ENCODE data around the gene CELF2. TPM values are rescaled to one million over a fixed set of nuclear protein-coding genes. Genes with fewer than 3 reads are reported as not detected.

CELF2 gene
- polyA plus RNA-seq, 2 donors = 2.2 to 4.0 TPM

DNA sequence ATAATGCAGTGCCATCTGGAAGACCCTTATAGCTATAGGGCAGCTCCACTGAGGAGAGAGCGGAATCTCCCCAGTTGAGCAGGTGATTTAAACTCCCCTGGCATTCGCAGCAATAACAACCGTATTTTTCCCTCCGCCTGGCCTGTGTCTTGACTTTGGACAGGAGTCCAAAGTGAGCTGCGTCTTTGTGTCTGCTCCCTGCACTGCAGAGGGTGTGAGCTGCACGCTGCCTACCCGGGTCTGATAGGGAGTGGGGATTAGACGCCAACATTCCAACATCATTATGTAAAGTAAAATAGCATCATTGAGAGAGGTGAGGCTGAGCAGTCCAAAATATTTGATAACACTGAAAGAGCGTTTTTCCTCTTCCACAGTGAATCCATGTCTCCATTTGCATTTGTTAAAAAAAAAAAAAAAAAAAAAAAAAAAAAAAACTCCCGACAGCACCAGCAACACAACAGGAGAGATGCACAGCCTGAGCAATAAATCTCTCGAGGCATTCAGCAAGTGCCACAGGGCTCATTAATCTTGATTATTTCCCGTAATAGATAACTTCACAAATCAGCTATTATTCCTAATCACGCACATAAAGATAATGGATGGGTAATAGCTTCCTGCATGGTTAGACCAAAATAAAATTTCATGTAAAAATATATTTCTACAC lies 68.6 kb downstream of the CELF2 start:
- WGBS, 2 donors = 51 to 57% methylated on average over 13 of the region's 13 CpGs
- H3K4me3 ChIP-seq (ENCODE audit: low read depth in 1 of 2, low read length in 2 of 2) = no peak overlapping the region
- H3K4me1 ChIP-seq (ENCODE audit: control insufficient read depth in 2 of 2, insufficient read depth in 2 of 2, low read length in 1 of 2) = no peaks in the 10 kb centered on the region
- H3K27ac ChIP-seq (ENCODE audit: low read depth in 2 of 2, low read length in 1 of 2) = no peak overlapping the region
- no peaks in the 10 kb centered on the region for H3K9me3 ChIP-seq (ENCODE audit: control insufficient read depth in 2 of 2, insufficient read depth in 1 of 2, low read depth in 1 of 2, low read length in 1 of 2)
- H3K27me3 ChIP-seq (ENCODE audit: control insufficient read depth in 1 of 2, insufficient read depth in 2 of 2, low read length in 2 of 2) = no peaks in the 10 kb centered on the region
- no peaks in the 10 kb centered on the region for H3K36me3 ChIP-seq (ENCODE audit: control insufficient read depth in 2 of 2, insufficient read depth in 2 of 2, low read length in 1 of 2)

- Histone ChIP-seq H3K27ac (ENCODE audit: low read depth in 2 of 2, low read length in 1 of 2) (no peak overlapping the region), H3K9me3 (ENCODE audit: control insufficient read depth in 2 of 2, insufficient read depth in 1 of 2, low read depth in 1 of 2, low read length in 1 of 2) (no peaks in the 10 kb centered on the region), H3K27me3 (ENCODE audit: control insufficient read depth in 1 of 2, insufficient read depth in 2 of 2, low read length in 2 of 2) (no peaks in the 10 kb centered on the region), H3K4me1 (ENCODE audit: control insufficient read depth in 2 of 2, insufficient read depth in 2 of 2, low read length in 1 of 2) (no peaks in the 10 kb centered on the region), H3K36me3 (ENCODE audit: control insufficient read depth in 2 of 2, insufficient read depth in 2 of 2, low read length in 1 of 2) (no peaks in the 10 kb centered on the region), H3K4me3 (ENCODE audit: low read depth in 1 of 2, low read length in 2 of 2) (no peak overlapping the region)
- WGBS, 2 donors = 95 to 97% methylated on average over 9 of the region's 9 CpGs
Observed at GRCh38 chr10:11087372-11087771, 69.7 kb downstream of the CELF2 start.

- Histone ChIP-seq H3K27me3 (ENCODE audit: control insufficient read depth in 1 of 2, insufficient read depth in 2 of 2, low read length in 2 of 2) (no peaks in the 10 kb centered on the region), H3K27ac (ENCODE audit: low read depth in 2 of 2, low read length in 1 of 2) (no peak overlapping the region), H3K4me1 (ENCODE audit: control insufficient read depth in 2 of 2, insufficient read depth in 2 of 2, low read length in 1 of 2) (no peaks in the 10 kb centered on the region), H3K9me3 (ENCODE audit: control insufficient read depth in 2 of 2, insufficient read depth in 1 of 2, low read depth in 1 of 2, low read length in 1 of 2) (no peaks in the 10 kb centered on the region), H3K36me3 (ENCODE audit: control insufficient read depth in 2 of 2, insufficient read depth in 2 of 2, low read length in 1 of 2) (no peaks in the 10 kb centered on the region), H3K4me3 (ENCODE audit: low read depth in 1 of 2, low read length in 2 of 2) (no peak overlapping the region)
- 89 to 93% methylated on average over 6 of the region's 6 CpGs for WGBS, 2 donors
Observed at GRCh38 chr10:11088709-11089108, 71.0 kb downstream of the CELF2 start.

DNA sequence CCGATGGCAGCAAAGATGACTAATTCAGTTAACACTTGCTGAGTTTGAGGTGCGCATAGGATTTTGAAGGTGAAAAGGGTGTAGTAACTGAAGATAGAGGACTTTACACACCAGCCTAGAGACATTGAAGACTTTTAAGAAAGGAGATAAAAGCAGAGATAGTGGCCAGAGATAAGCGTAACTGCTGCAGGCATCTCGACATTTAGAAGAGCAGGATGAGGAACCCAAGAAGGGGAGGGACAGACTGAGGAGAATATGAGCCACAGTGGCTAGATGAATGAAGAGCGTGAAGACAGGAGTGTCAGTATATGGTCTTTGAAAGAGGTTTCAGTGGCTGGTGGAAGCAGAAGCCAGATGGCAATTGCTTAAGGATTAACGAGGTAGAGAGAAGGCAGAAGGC lies 71.6 kb downstream of the CELF2 start:
- Histone ChIP-seq H3K27me3 (ENCODE audit: control insufficient read depth in 1 of 2, insufficient read depth in 2 of 2, low read length in 2 of 2) (no peaks in the 10 kb centered on the region), H3K4me1 (ENCODE audit: control insufficient read depth in 2 of 2, insufficient read depth in 2 of 2, low read length in 1 of 2) (no peaks in the 10 kb centered on the region), H3K27ac (ENCODE audit: low read depth in 2 of 2, low read length in 1 of 2) (no peak overlapping the region), H3K36me3 (ENCODE audit: control insufficient read depth in 2 of 2, insufficient read depth in 2 of 2, low read length in 1 of 2) (no peaks in the 10 kb centered on the region), H3K4me3 (ENCODE audit: low read depth in 1 of 2, low read length in 2 of 2) (no peak overlapping the region), H3K9me3 (ENCODE audit: control insufficient read depth in 2 of 2, insufficient read depth in 1 of 2, low read depth in 1 of 2, low read length in 1 of 2) (no peaks in the 10 kb centered on the region)
- 83 to 90% methylated on average over 6 of the region's 6 CpGs for WGBS, 2 donors

- H3K9me3 ChIP-seq (ENCODE audit: control insufficient read depth in 2 of 2, insufficient read depth in 1 of 2, low read depth in 1 of 2, low read length in 1 of 2) = no peaks in the 10 kb centered on the region
- WGBS, 2 donors = 85 to 86% methylated on average over 10 of the region's 10 CpGs
- H3K4me3 ChIP-seq (ENCODE audit: low read depth in 1 of 2, low read length in 2 of 2) = no peak overlapping the region
- H3K27me3 ChIP-seq (ENCODE audit: control insufficient read depth in 1 of 2, insufficient read depth in 2 of 2, low read length in 2 of 2) = no peaks in the 10 kb centered on the region
- no peak overlapping the region for H3K27ac ChIP-seq (ENCODE audit: low read depth in 2 of 2, low read length in 1 of 2)
- no peaks in the 10 kb centered on the region for H3K4me1 ChIP-seq (ENCODE audit: control insufficient read depth in 2 of 2, insufficient read depth in 2 of 2, low read length in 1 of 2)
- H3K36me3 ChIP-seq (ENCODE audit: control insufficient read depth in 2 of 2, insufficient read depth in 2 of 2, low read length in 1 of 2) = no peaks in the 10 kb centered on the region
Observed at GRCh38 chr10:11091517-11092102, 73.9 kb downstream of the CELF2 start.

GRCh38 chr10:11093771-11094736 lies 76.4 kb downstream of the CELF2 start:
- Histone ChIP-seq H3K27ac (ENCODE audit: low read depth in 2 of 2, low read length in 1 of 2) (no peak overlapping the region), H3K27me3 (ENCODE audit: control insufficient read depth in 1 of 2, insufficient read depth in 2 of 2, low read length in 2 of 2) (no peaks in the 10 kb centered on the region)
- 78 to 82% methylated on average over 10 of the region's 10 CpGs for WGBS, 2 donors

GRCh38 chr10:11095374-11095801 lies 77.7 kb downstream of the CELF2 start:
- Histone ChIP-seq H3K9me3 (ENCODE audit: control insufficient read depth in 2 of 2, insufficient read depth in 1 of 2, low read depth in 1 of 2, low read length in 1 of 2) (no peaks in the 10 kb centered on the region), H3K36me3 (ENCODE audit: control insufficient read depth in 2 of 2, insufficient read depth in 2 of 2, low read length in 1 of 2) (no peaks in the 10 kb centered on the region), H3K27me3 (ENCODE audit: control insufficient read depth in 1 of 2, insufficient read depth in 2 of 2, low read length in 2 of 2) (no peaks in the 10 kb centered on the region), H3K4me1 (ENCODE audit: control insufficient read depth in 2 of 2, insufficient read depth in 2 of 2, low read length in 1 of 2) (no peaks in the 10 kb centered on the region), H3K4me3 (ENCODE audit: low read depth in 1 of 2, low read length in 2 of 2) (no peak overlapping the region), H3K27ac (ENCODE audit: low read depth in 2 of 2, low read length in 1 of 2) (no peak overlapping the region)
- 86 to 89% methylated on average over 12 of the region's 12 CpGs for WGBS, 2 donors

More at GRCh38 chr10:11093771-11094736, 76.4 kb downstream of the CELF2 start:
- H3K36me3 ChIP-seq (ENCODE audit: control insufficient read depth in 2 of 2, insufficient read depth in 2 of 2, low read length in 1 of 2) = no peaks in the 10 kb centered on the region
- no peaks in the 10 kb centered on the region for H3K4me1 ChIP-seq (ENCODE audit: control insufficient read depth in 2 of 2, insufficient read depth in 2 of 2, low read length in 1 of 2)
- H3K4me3 ChIP-seq (ENCODE audit: low read depth in 1 of 2, low read length in 2 of 2) = no peak overlapping the region
- no peaks in the 10 kb centered on the region for H3K9me3 ChIP-seq (ENCODE audit: control insufficient read depth in 2 of 2, insufficient read depth in 1 of 2, low read depth in 1 of 2, low read length in 1 of 2)

DNA sequence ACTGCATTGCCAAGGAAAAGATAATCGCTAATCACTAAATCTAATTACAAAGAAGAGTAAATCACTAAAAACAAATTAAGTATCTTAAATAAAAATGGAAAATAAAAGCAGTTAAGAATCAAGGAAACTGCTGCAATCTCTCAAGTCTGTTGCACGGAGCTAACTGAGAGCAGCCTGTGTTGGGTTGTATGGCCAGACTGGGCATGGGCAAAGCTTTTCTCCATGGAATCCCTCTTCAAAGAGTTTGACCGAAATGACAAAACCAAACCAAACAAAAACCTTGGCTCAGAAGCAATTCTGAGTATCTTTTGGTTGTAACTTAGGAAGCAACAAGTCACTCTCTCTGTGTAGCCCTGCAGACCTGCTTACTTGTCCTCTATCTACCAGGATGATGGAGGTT lies 78.8 kb downstream of the CELF2 start:
- no peaks in the 10 kb centered on the region for H3K27me3 ChIP-seq (ENCODE audit: control insufficient read depth in 1 of 2, insufficient read depth in 2 of 2, low read length in 2 of 2)
- H3K4me3 ChIP-seq (ENCODE audit: low read depth in 1 of 2, low read length in 2 of 2) = no peak overlapping the region
- no peaks in the 10 kb centered on the region for H3K9me3 ChIP-seq (ENCODE audit: control insufficient read depth in 2 of 2, insufficient read depth in 1 of 2, low read depth in 1 of 2, low read length in 1 of 2)
- H3K36me3 ChIP-seq (ENCODE audit: control insufficient read depth in 2 of 2, insufficient read depth in 2 of 2, low read length in 1 of 2) = no peaks in the 10 kb centered on the region
- no peaks in the 10 kb centered on the region for H3K4me1 ChIP-seq (ENCODE audit: control insufficient read depth in 2 of 2, insufficient read depth in 2 of 2, low read length in 1 of 2)
- WGBS, 2 donors = 66 to 71% methylated on average over 3 of the region's 3 CpGs
- H3K27ac ChIP-seq (ENCODE audit: low read depth in 2 of 2, low read length in 1 of 2) = no peak overlapping the region

- Histone ChIP-seq H3K9me3 (ENCODE audit: control insufficient read depth in 2 of 2, insufficient read depth in 1 of 2, low read depth in 1 of 2, low read length in 1 of 2) (no peaks in the 10 kb centered on the region), H3K4me1 (ENCODE audit: control insufficient read depth in 2 of 2, insufficient read depth in 2 of 2, low read length in 1 of 2) (no peaks in the 10 kb centered on the region), H3K27ac (ENCODE audit: low read depth in 2 of 2, low read length in 1 of 2) (no peak overlapping the region), H3K36me3 (ENCODE audit: control insufficient read depth in 2 of 2, insufficient read depth in 2 of 2, low read length in 1 of 2) (no peaks in the 10 kb centered on the region), H3K27me3 (ENCODE audit: control insufficient read depth in 1 of 2, insufficient read depth in 2 of 2, low read length in 2 of 2) (no peaks in the 10 kb centered on the region), H3K4me3 (ENCODE audit: low read depth in 1 of 2, low read length in 2 of 2) (no peak overlapping the region)
- WGBS, 2 donors = 84 to 91% methylated on average over 3 of the region's 3 CpGs
Observed at GRCh38 chr10:11097686-11098085, 80.0 kb downstream of the CELF2 start.
